Left cardiac atrium (tissue), 4 donors: ENCODE data around the gene CISD3. TPM values are rescaled to one million over a fixed set of nuclear protein-coding genes. Genes with fewer than 3 reads are reported as not detected.
A peak's percentile ranks its signal among the peaks of the same experiment; 100 is the strongest.

Experiments used
- ATAC-seq, 2 donors: fragments of 200-7000 bp; cut with Tn5 transposase; one replicate each; pipeline ENCODE4 v1.9.1; 2020; ENCODE audit warnings: mild to moderate bottlenecking in 2 of 2, moderate library complexity in 2 of 2
- DNase-seq: peaks from one replicate; pipeline ENCODE4 v3.0.0-alpha.2; 2020
- intact Hi-C, 2 donors: fragments of 100-400 bp; cut with DNase I; formaldehyde crosslinking; loops; one replicate each; pipeline versions ENCODE4 v1.14.1 to v1.15.1; 2022 to 2023
- long read RNA-seq: library from polyadenylated mRNA; unstranded; transcript quantifications from one replicate; pipeline ENCODE4 v2.0.0, GENCODE V29; 2021
- total RNA-seq, 2 donors: library from RNA; stranded (reverse); fragmentation: NEBNext Ultra II Directional; extraction: Animal tissue kit (Norgen Biotek cat#: 25700); gene quantifications; one replicate each; pipeline ENCODE4 v1.2.1, GENCODE V29; 2021
- donor health status: DM: no; HTN: yes; CAD: no.
- donor health status: DM: no; HTN: yes; CAD: no; lungs with severe emphysema.
- donor health status: DM: yes; HTN: yes; CAD: no.
- donor health status: Dilated cardiomyopathy.

CISD3 gene
- 10 to 100 TPM; 51.1 to 66.2 TPM for total RNA-seq
- long read RNA-seq, partial matches to known transcripts, result 0 of 4 reads
- long read RNA-seq, other reads (novel, unspliced or antisense), result 0 of 4 reads

GRCh38 chr17:38729886-38730525 lies at the start of gene CISD3:
CISD3 (plus strand) TSS chr17:38730341; CDS start chr17:38730359, 18 bp downstream.
- intact Hi-C loops, result loop anchor here (5.0 kb wide), 3 partner anchors 33 to 53 kb away; no protein-coding TSS in a partner anchor
- peak; percentile 83 to 93 for ATAC-seq
- peak; percentile 91 for DNase-seq

- intact Hi-C loops, result no loop called here
- no peak for DNase-seq
- no peak for ATAC-seq
Observed at GRCh38 chr17:38681096-38681495, 49.0 kb upstream of the CISD3 start.

- intact Hi-C loops, result no loop called here
- peak in 1 of 2 donors; percentile 52 for ATAC-seq
- peak; percentile 47 for DNase-seq
Observed at GRCh38 chr17:38685491-38685890, 44.6 kb upstream of the CISD3 start.

GRCh38 chr17:38687286-38687685 lies 42.9 kb upstream of the CISD3 start:
- DNase-seq (no peak), ATAC-seq (no peak)
- intact Hi-C loops, result no loop called here

- intact Hi-C loops, result loop anchor here in 1 of 2 donors (5.0 kb wide), 1 partner anchor 42 kb away; the partner anchor contains the start of gene CISD3
- ATAC-seq (no peak), DNase-seq (no peak)
Observed at GRCh38 chr17:38690386-38690785, 39.8 kb upstream of the CISD3 start.

GRCh38 chr17:38691154-38691553 lies 39.0 kb upstream of the CISD3 start:
- intact Hi-C loops, result loop anchor here in 1 of 2 donors (5.0 kb wide), 1 partner anchor 41 kb away; the partner anchor contains the start of gene CISD3
- no peak for ATAC-seq
- no peak for DNase-seq

- intact Hi-C loops, result loop anchor here in 1 of 2 donors (5.0 kb wide), 1 partner anchor 38 kb away; the partner anchor contains the start of gene CISD3
- peak; percentile 91 for DNase-seq
- peak; percentile 98 to 99 for ATAC-seq
Observed at GRCh38 chr17:38693700-38694329, 36.3 kb upstream of the CISD3 start.

GRCh38 chr17:38697061-38697820 lies 32.9 kb upstream of the CISD3 start:
- intact Hi-C loops, result loop anchor here in 1 of 2 donors (5.0 kb wide), 1 partner anchor 35 kb away; the partner anchor contains the start of gene CISD3
- ATAC-seq, result no peak

GRCh38 chr17:38698760-38699159 lies 31.4 kb upstream of the CISD3 start:
- DNase-seq (no peak), ATAC-seq (no peak)
- intact Hi-C loops, result loop anchor here in 1 of 2 donors (5.0 kb wide), 1 partner anchor 34 kb away; the partner anchor contains the start of gene CISD3

More at GRCh38 chr17:38697061-38697820, 32.9 kb upstream of the CISD3 start:
- DNase-seq, result no peak

- intact Hi-C loops, result loop anchor here in 1 of 2 donors (5.0 kb wide), 1 partner anchor 46 kb away; the partner anchor contains the start of gene PCGF2
- DNase-seq, result no peak
- no peak for ATAC-seq
Observed at GRCh38 chr17:38701504-38702165, 28.5 kb upstream of the CISD3 start.

GRCh38 chr17:38702166-38702915 lies 27.8 kb upstream of the CISD3 start:
- ATAC-seq, result peak; percentile 73 to 82
- DNase-seq, result peak; percentile 91
- intact Hi-C loops, result loop anchor here in 1 of 2 donors (5.0 kb wide), 1 partner anchor 45 kb away; the partner anchor contains the start of gene PCGF2

GRCh38 chr17:38702916-38703741 lies 27.0 kb upstream of the CISD3 start:
- ATAC-seq, result peak in 1 of 2 donors; percentile 0
- no peak for DNase-seq
- intact Hi-C loops, result loop anchor here in 1 of 2 donors (5.0 kb wide), 1 partner anchor 44 kb away; the partner anchor contains the start of gene PCGF2

GRCh38 chr17:38703742-38704605 lies 26.2 kb upstream of the CISD3 start:
- intact Hi-C loops, result loop anchor here in 1 of 2 donors (5.0 kb wide), 1 partner anchor 43 kb away; the partner anchor contains the start of gene PCGF2
- peak; percentile 38 to 54 for ATAC-seq
- peak; percentile 83 for DNase-seq

GRCh38 chr17:38704606-38705522 lies 25.3 kb upstream of the CISD3 start, which contains the start of gene MLLT6:
MLLT6 (plus strand) TSS chr17:38705273; CDS start chr17:38705633, 360 bp downstream.
- intact Hi-C loops, result loop anchor here in 1 of 2 donors (5.0 kb wide), 1 partner anchor 42 kb away; the partner anchor contains the start of gene PCGF2
- peak; percentile 83 for DNase-seq
- ATAC-seq, result peak; percentile 40 to 60

GRCh38 chr17:38705523-38705802 lies 24.7 kb upstream of the CISD3 start:
- ATAC-seq, result no peak
- intact Hi-C loops, result no loop called here
- no peak for DNase-seq
